Nephron (organoid): ENCODE data around the gene PNPO.

Source experiments
- H3K27ac Mint-ChIP-seq, 3 experiments: 2 replicates each; pipeline ENCODE4 v1.8.0; 2020; ENCODE audit warnings: mixed read lengths in 3 of 3, mild to moderate bottlenecking in 2 of 3, moderate library complexity in 1 of 3
- H3K27me3 Mint-ChIP-seq: 2 replicates; pipeline ENCODE4 v1.8.0; 2021; ENCODE audit warnings: low read depth, mild to moderate bottlenecking, moderate library complexity, mixed read lengths
- H3K36me3 Mint-ChIP-seq: 2 replicates; pipeline ENCODE4 v1.8.0; 2020; ENCODE audit warnings: low read depth, mixed read lengths
- H3K4me1 Mint-ChIP-seq: 2 replicates; pipeline ENCODE4 v1.8.0; 2020; ENCODE audit warnings: mixed read lengths
- H3K4me3 Mint-ChIP-seq, 3 experiments: 2 replicates each; pipeline ENCODE4 v1.8.0; 2020; ENCODE audit warnings: mild to moderate bottlenecking in 3 of 3, mixed read lengths in 3 of 3, moderate library complexity in 2 of 3
- H3K9me3 Mint-ChIP-seq: 2 replicates; pipeline ENCODE4 v1.8.0; 2020; ENCODE audit warnings: mixed read lengths
- CTCF ChIP-seq, 3 experiments: fragments of 200-600 bp; sonication (generic); IDR thresholded peaks; one replicate each; pipeline ENCODE4 v1.5.0; 2021; ENCODE audit warnings: antibody characterized with exemption in 3 of 3; ENCODE audit not compliant: unreplicated experiment in 3 of 3

The PNPO gene

GRCh38 chr17:47959825-47960655, 18.7 kb downstream of the PNPO start:
- peaks cover 16% of the 10 kb centered on the region for H3K27me3 Mint-ChIP-seq
- H3K36me3 Mint-ChIP-seq: no peaks in the 10 kb centered on the region
- peaks cover 29% of the 10 kb centered on the region for H3K4me1 Mint-ChIP-seq
- H3K27ac Mint-ChIP-seq: peak overlapping the region; percentile 33 to 77 (median 38)
- no peaks in the 10 kb centered on the region for H3K9me3 Mint-ChIP-seq
- H3K4me3 Mint-ChIP-seq: no peak overlapping the region
- TF ChIP-seq CTCF (IDR thresholded peaks at IDR 0.05; ENCODE audit: unreplicated experiment in 3 of 3): no peak

- no peak for TF ChIP-seq CTCF (IDR thresholded peaks at IDR 0.05; ENCODE audit: unreplicated experiment in 3 of 3)
- Mint-ChIP-seq H3K36me3 (no peaks in the 10 kb centered on the region), H3K4me1 (peaks cover 34% of the 10 kb centered on the region), H3K9me3 (no peaks in the 10 kb centered on the region), H3K4me3 (no peak overlapping the region), H3K27ac (peak overlapping the region in 1 of 3 experiments; percentile 22), H3K27me3 (peaks cover 16% of the 10 kb centered on the region)
Observed at GRCh38 chr17:47961406-47961805, 20.0 kb downstream of the PNPO start.

GRCh38 chr17:47962901-47963300, 21.5 kb downstream of the PNPO start:
- no peaks in the 10 kb centered on the region for H3K36me3 Mint-ChIP-seq
- H3K9me3 Mint-ChIP-seq: no peaks in the 10 kb centered on the region
- H3K4me1 Mint-ChIP-seq: peaks cover 25% of the 10 kb centered on the region
- H3K27ac Mint-ChIP-seq: no peak overlapping the region
- no peak overlapping the region for H3K4me3 Mint-ChIP-seq
- no peak for TF ChIP-seq CTCF (IDR thresholded peaks at IDR 0.05; ENCODE audit: unreplicated experiment in 3 of 3)
- peaks cover 16% of the 10 kb centered on the region for H3K27me3 Mint-ChIP-seq

- Mint-ChIP-seq H3K36me3 (no peaks in the 10 kb centered on the region), H3K27ac (peak overlapping the region in 2 of 3 experiments; percentile 49 to 76), H3K27me3 (peaks cover 12% of the 10 kb centered on the region), H3K4me3 (no peak overlapping the region), H3K9me3 (no peaks in the 10 kb centered on the region), H3K4me1 (peaks cover 13% of the 10 kb centered on the region)
- no peak for TF ChIP-seq CTCF (IDR thresholded peaks at IDR 0.05; ENCODE audit: unreplicated experiment in 3 of 3)
Observed at GRCh38 chr17:47964856-47965255, 23.5 kb downstream of the PNPO start.

- no peak for TF ChIP-seq CTCF (IDR thresholded peaks at IDR 0.05; ENCODE audit: unreplicated experiment in 3 of 3)
- Mint-ChIP-seq H3K9me3 (no peaks in the 10 kb centered on the region), H3K36me3 (no peaks in the 10 kb centered on the region), H3K4me3 (no peak overlapping the region), H3K27me3 (peaks cover 12% of the 10 kb centered on the region), H3K4me1 (peaks cover 22% of the 10 kb centered on the region), H3K27ac (peak overlapping the region; percentile 72 to 89 (median 76))
Observed at GRCh38 chr17:47966079-47966519, 24.7 kb downstream of the PNPO start.
